Measurements from ENCODE around the gene FOXP1.

The FOXP1 gene

GRCh38 chr3:71310980-71311660, 272.4 kb downstream of the FOXP1 start:
- in situ Hi-C loops (cut with HindIII; ENCODE audit: low pct_unique_long_range_greater_than_20kb, low sequenced_read_pairs), result no loop called here
- no peak for DNase-seq (ENCODE audit: low read depth in 1 of 2, low spot score in 1 of 2)
- TF ChIP-seq JUND (IDR thresholded peaks at IDR 0.05; ENCODE audit: low read depth), result no peak

- no peak for TF ChIP-seq JUND (IDR thresholded peaks at IDR 0.05; ENCODE audit: low read depth)
- in situ Hi-C loops (cut with HindIII; ENCODE audit: low pct_unique_long_range_greater_than_20kb, low sequenced_read_pairs), result no loop called here
- DNase-seq (ENCODE audit: low read depth in 1 of 2, low spot score in 1 of 2), result peak in 1 of 2 experiments; percentile 18
Observed at GRCh38 chr3:71310359-71310979, 273.1 kb downstream of the FOXP1 start.

GRCh38 chr3:71309886-71310285, 273.6 kb downstream of the FOXP1 start:
- in situ Hi-C loops (cut with HindIII; ENCODE audit: low pct_unique_long_range_greater_than_20kb, low sequenced_read_pairs), result no loop called here
- no peak for DNase-seq (ENCODE audit: low read depth in 1 of 2, low spot score in 1 of 2)
- TF ChIP-seq JUND (IDR thresholded peaks at IDR 0.05; ENCODE audit: low read depth), result no peak

- TF ChIP-seq JUND (IDR thresholded peaks at IDR 0.05; ENCODE audit: low read depth), result no peak
- in situ Hi-C loops (cut with HindIII; ENCODE audit: low pct_unique_long_range_greater_than_20kb, low sequenced_read_pairs), result no loop called here
- peak in 1 of 2 experiments; percentile 5 for DNase-seq (ENCODE audit: low read depth in 1 of 2, low spot score in 1 of 2)
Observed at GRCh38 chr3:71309342-71309741, 274.2 kb downstream of the FOXP1 start.

- no peak for DNase-seq (ENCODE audit: low read depth in 1 of 2, low spot score in 1 of 2)
- in situ Hi-C loops (cut with HindIII; ENCODE audit: low pct_unique_long_range_greater_than_20kb, low sequenced_read_pairs), result no loop called here
- TF ChIP-seq JUND (IDR thresholded peaks at IDR 0.05; ENCODE audit: low read depth), result no peak
Observed at GRCh38 chr3:71308836-71309235, 274.7 kb downstream of the FOXP1 start.

- no peak for TF ChIP-seq JUND (IDR thresholded peaks at IDR 0.05; ENCODE audit: low read depth)
- in situ Hi-C loops (cut with HindIII; ENCODE audit: low pct_unique_long_range_greater_than_20kb, low sequenced_read_pairs), result no loop called here
Observed at GRCh38 chr3:71307991-71308697, 275.4 kb downstream of the FOXP1 start.

GRCh38 chr3:71305231-71306206, 278.0 kb downstream of the FOXP1 start:
- TF ChIP-seq JUND (IDR thresholded peaks at IDR 0.05; ENCODE audit: low read depth), result no peak
- in situ Hi-C loops (cut with HindIII; ENCODE audit: low pct_unique_long_range_greater_than_20kb, low sequenced_read_pairs), result no loop called here
- DNase-seq (ENCODE audit: low read depth in 1 of 2, low spot score in 1 of 2), result peak in 1 of 2 experiments; percentile 18

More at GRCh38 chr3:71307991-71308697, 275.4 kb downstream of the FOXP1 start:
- no peak for DNase-seq (ENCODE audit: low read depth in 1 of 2, low spot score in 1 of 2)

GRCh38 chr3:71304684-71305083, 278.8 kb downstream of the FOXP1 start:
- TF ChIP-seq JUND (IDR thresholded peaks at IDR 0.05; ENCODE audit: low read depth), result no peak
- in situ Hi-C loops (cut with HindIII; ENCODE audit: low pct_unique_long_range_greater_than_20kb, low sequenced_read_pairs), result no loop called here
- DNase-seq (ENCODE audit: low read depth in 1 of 2, low spot score in 1 of 2), result peak in 1 of 2 experiments; percentile 16

GRCh38 chr3:71304247-71304646, 279.3 kb downstream of the FOXP1 start:
- in situ Hi-C loops (cut with HindIII; ENCODE audit: low pct_unique_long_range_greater_than_20kb, low sequenced_read_pairs), result no loop called here
- no peak for DNase-seq (ENCODE audit: low read depth in 1 of 2, low spot score in 1 of 2)
- TF ChIP-seq JUND (IDR thresholded peaks at IDR 0.05; ENCODE audit: low read depth), result no peak

- no peak for TF ChIP-seq JUND (IDR thresholded peaks at IDR 0.05; ENCODE audit: low read depth)
- in situ Hi-C loops (cut with HindIII; ENCODE audit: low pct_unique_long_range_greater_than_20kb, low sequenced_read_pairs), result no loop called here
- no peak for DNase-seq (ENCODE audit: low read depth in 1 of 2, low spot score in 1 of 2)
Observed at GRCh38 chr3:71303627-71304200, 279.8 kb downstream of the FOXP1 start.

- TF ChIP-seq JUND (IDR thresholded peaks at IDR 0.05; ENCODE audit: low read depth), result no peak
- in situ Hi-C loops (cut with HindIII; ENCODE audit: low pct_unique_long_range_greater_than_20kb, low sequenced_read_pairs), result no loop called here
- no peak for DNase-seq (ENCODE audit: low read depth in 1 of 2, low spot score in 1 of 2)
Observed at GRCh38 chr3:71302604-71303003, 280.9 kb downstream of the FOXP1 start.

- DNase-seq (ENCODE audit: low read depth in 1 of 2, low spot score in 1 of 2), result no peak
- TF ChIP-seq JUND (IDR thresholded peaks at IDR 0.05; ENCODE audit: low read depth), result no peak
- in situ Hi-C loops (cut with HindIII; ENCODE audit: low pct_unique_long_range_greater_than_20kb, low sequenced_read_pairs), result no loop called here
Observed at GRCh38 chr3:71300951-71301393, 282.6 kb downstream of the FOXP1 start.
